GM19372 (cell line): ENCODE measurements around the gene FBXL13.
"Not testable (repeated sequence)": the region's sequence is repeated elsewhere in the genome, so short reads cannot be mapped to it uniquely, and the experiment has no call there.

Experiments used
- ATAC-seq: cut with Tn5 transposase; IDR thresholded peaks from one replicate; pipeline ENCODE4 v1.9.1; 2021; ENCODE audit warnings: mild to moderate bottlenecking, low read depth, moderate library complexity; ENCODE audit not compliant: unreplicated experiment

FBXL13 gene

DNA sequence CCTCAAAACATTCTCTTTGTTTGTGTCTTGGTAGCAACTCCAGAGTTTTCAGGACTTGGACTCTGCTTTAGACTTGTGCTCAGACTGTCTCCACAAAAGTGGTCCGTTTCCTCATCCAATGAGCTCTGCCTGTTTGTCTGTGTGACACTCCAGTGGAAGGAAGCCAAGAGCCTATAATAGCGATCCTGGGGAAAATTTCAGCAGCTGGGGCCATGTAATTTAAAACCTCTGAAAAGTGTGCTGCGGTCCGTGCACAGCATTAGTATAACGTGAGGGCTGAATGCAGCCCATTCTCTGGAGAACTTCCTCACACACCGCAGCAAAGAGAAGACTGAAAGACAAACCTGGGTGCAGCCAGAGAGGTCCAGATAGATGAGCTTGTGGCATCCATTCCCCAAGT is 161.9 kb downstream of the FBXL13 start, which contains the start of gene LRRC17:
Gene LRRC17 (plus strand): TSS at position 259 of the 400 bp plus-strand sequence. CDS start 20,914 bp downstream, outside the sequence.
- ATAC-seq: no peak

DNA sequence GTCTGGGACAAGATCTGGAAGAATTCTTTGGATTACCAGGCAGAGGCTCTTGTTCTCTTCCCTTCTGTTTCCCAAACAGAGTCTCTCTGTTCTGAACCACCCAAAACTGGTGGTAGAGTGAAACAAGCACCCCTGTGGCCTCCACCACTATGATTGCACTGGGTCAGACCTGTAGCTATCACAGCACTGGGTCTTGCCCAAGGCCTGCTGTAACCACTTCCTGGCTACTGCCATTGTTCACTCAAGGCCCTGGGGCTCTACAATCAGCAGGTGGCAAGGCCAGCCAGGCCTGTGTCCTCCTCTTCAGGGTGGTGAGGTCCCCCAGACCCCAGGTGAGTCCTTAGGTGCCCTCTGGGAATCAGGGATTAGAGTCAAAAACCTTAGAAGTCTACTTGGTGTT is 165.9 kb downstream of the FBXL13 start:
- ATAC-seq: no peak

DNA sequence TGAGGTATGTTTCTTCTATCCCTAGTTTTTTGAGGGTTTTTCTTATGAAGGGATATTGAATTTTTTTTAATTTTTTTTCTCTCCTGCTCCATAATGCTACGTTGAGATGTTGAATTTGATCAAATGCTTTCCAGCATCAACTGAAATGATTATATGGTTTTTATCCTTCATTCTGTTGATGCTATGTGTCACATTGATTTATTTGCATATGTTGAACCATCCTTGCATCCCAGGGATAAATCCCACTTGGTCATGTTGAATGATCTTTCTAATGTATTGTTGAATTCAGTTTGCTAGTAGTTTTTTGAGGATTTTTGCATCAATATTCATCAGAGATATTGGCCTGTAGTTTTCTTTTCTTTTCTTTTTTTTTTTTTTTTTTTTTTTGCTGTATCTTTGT is 171.0 kb downstream of the FBXL13 start:
- ATAC-seq: not testable (repeated sequence)

DNA sequence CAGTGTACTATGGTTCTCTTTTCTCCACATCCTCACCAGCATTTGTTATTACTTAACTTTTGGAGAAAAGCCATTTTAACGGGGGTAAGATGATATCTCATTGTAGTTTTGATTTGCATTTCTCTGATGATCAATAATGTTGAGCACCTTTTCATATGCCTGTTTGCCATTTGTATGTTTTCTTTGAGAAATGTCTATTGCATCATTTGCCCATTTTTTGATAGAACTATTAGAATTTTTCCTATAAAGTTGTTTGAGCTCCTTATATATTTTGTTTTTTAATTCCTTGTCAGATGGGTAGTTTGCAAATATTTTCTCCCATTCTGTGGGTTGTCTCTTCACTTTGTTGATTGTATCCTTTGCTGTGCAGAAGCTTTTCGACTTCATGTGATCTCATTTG is 172.5 kb downstream of the FBXL13 start:
- not testable (repeated sequence) for ATAC-seq

DNA sequence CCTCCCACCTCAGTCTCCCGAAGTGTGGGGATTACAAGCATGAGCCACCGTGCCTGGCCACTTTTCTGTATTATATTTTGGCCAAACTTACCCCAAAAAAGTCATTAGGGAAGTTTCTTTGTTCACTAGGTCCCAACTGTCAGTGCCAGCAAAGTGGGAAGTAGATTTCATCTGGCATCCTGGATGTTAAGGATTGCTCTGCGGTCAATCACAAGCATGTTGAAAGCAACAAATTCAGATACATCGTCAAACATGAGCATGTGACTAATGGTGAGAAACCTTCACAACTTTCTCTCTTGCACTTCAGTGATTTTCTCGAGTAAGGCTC is 176.1 kb downstream of the FBXL13 start:
- no peak for ATAC-seq

DNA sequence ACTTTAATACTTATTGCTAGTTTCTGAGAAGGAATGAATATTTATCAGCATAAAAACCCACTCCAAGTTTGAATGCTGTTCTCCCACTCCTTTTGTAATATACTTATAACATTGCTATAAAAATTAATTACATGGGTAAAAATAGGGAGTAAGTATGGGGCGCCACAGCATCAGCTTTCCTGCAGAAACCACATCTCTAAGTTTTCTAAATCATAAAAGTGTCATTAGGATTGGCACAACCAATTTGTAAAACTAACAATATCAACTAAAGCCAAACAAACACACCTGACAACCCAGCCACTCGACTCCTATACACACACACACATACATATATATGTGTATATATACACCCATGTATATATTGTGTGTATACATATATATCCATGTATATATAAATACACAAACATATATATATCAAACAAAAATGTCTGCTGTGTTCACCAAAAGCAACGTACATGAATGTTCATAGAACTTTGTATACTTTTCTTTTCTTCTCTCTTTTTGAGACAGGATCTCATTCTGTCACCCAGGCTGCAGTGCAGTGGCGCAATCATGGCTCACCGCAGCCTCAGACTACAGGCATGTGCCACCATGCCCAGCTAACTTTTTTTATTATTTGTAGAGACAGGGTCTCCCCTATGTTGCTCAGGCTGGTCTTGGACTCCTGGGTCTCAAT is 176.6 kb downstream of the FBXL13 start:
- ATAC-seq: no peak

DNA sequence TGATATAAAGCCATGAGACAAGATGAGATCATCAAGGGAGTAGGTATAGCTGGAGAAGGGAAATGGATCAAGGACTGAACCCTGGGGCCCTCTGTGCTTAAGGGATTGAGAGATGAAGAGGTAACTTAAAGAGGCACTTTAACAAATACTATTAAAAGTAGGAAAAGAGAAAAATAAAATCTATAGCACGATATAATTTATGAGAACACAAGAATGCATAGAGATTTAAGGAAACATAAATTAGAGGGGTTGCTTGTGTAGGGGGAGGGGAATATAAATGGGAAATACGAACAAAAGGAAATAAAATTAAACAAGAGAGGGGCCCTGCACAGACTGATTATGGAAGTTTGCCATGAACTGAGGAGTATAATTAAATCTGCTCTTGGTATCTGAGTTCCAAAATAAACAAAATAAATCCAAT is 177.4 kb downstream of the FBXL13 start:
- ATAC-seq: no peak

DNA sequence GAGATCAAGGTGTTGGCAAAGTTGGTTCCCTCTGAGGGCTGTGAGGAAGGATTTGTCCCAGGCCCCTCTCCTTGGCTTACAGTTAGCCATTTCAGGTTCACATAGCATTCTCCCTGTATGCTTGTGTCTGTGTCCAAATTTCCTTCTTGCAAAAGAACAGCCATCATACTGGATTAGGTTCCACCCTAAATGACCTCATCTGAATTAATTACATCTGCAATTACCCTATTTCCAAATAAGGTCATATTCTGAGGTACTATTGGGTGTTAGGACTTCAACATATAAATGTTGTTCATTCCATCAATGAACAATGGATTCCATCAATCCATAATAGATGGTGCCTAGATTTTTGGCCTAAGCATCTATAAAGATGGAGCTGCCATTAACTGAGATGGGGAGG is 178.0 kb downstream of the FBXL13 start:
- ATAC-seq: no peak

DNA sequence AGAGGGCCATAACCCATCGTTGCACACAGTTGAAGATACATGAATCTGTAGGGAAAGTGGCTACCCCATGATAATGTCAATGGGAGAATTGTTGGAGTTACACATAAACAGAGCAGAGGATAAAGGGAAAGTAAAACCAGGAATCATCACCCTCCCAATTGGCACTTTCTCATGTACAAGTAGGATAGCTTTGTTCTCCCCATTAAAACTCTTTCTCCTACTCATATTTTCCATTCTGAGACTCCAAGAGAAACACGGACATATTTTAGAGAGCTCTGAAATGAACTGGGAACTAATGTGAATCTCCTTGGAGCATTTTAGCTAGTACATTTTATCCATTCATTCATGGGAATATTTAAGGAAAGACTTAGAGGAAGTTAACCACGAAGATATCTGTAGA is 179.0 kb downstream of the FBXL13 start:
- ATAC-seq: no peak

DNA sequence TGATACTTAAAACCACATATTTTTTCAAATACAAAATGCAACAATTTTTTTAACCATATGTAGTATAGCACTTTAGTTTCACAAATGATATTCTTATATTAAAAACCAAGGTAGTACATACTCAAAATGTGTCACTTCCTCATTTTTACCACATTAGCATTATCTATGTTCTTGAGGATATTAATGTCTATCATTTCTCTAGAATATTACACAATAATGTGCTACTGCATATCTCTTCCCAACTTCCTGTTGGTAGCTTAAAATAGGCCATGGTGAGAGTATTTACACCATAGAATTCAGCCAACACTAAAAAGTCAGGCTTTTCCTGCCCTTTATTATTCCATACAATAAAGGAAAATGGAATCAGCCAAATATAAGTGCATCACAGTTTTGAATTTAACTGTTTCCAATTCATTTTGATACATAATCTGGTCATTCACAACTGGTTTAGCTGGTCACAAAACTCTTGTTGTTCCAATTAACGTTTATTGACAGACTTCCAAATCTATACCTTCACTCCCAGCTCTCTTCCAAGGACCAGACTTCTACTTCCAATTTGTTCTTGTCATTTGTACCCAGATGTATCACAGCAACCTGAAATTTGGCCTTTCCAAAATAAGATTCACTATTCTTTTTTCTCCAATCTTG is 181.8 kb downstream of the FBXL13 start:
- no peak for ATAC-seq

DNA sequence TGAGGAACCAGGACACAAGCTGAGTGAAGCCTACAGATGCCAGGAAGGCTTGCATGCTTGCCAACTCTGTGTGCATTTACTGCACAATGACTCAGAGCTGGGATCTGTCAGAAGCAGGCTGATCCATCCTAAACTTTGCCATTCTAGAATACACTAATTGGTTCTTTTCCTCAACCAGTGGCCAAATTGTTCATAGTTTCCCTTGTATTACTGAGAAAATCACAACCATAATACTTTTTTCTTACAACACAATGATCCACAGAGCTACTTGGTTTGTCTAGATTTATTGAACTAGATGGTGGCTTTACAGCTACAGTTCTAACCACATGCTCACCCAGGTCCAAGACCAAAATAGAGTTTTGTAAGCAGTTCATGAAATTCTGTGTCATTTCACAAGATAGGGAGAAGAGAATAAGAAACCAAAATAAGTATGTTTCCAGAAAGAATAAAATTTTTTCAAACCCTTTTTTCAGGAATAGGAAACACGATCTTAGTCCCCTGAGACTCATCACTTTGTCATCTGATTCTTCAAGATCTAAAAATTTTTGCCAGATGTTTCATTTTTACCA is 182.8 kb downstream of the FBXL13 start:
- ATAC-seq: no peak

DNA sequence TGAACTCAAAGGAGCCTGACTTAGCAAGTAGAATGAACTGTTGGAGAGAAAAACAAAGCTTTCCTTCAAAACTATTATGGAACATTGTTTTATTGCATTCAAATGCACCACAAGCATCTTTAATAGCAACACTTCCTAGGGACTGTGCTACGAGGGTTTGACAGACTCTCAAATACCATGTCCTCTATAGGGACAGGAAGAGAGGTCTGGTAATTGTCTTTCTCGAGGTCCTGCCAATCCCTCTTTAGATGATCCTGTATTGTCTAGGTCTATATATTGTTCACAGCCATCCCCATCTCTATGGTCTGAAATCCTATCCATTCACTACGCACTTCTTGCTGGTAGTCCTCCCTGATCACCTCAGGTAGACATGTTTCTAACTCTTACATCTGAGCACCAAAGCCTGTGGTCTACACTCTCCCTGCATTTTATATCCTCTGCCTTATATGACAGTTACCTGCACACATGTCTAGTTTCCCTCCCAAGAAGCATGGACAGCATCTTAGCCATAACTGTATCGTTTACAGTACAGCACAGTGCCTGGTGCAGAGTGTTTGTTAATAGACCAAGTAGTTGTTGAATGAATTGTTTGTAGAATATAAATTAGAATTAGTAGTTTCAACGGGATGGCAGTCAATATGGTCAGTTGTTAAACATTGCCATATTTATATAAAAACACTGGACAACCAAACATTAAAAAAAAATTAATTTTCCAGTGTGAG is 183.5 kb downstream of the FBXL13 start:
- no peak for ATAC-seq

DNA sequence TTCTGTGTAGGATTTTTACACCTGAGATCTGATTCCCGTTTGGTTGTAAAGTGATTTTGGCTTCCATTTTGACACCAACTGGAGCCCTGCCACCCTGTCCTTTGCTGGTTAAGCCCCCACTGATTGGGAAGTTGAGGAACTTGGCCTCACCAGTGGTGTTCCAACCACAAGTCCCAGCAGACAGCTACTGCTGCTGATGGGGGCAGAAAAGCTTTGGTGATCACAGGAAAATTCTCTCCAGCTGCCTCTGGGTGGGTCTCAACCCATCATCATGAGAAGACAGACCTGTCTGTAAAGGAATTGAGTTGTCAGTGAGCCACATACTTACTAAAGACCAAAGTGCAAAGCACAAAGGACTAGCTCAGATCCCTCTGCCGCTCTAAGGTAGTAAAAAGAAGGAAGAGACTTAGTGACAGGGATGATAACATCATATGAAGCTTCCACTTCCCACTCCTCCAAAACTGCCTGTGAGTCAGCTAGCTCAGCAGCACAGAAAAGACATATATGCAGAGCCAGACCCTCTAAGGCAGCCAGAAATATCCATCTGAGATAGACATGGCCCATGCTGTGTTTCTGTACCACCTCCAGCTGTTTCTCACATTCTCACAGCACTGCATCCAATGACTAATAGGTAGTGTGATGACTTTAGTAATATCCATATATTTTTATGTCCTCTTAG is 184.2 kb downstream of the FBXL13 start:
- no peak for ATAC-seq

DNA sequence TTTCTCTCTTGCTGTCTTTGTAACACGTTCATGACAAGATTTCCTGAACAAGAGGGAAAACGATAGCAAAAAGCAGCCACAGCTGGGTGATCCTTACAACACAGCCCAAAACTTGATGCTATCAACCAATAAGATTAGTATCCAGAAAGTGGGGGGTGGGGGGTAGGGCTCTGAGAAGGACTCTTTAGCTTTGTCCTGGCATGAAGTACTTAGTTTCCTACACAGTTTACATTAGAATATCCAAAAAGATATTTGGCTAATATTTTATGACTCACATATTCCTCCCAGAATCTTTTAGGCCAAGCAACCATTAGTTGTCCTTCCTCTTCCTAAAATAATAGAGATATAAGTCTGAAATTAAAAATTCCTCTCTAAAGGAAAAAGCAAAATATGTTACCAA is 184.7 kb downstream of the FBXL13 start:
- no peak for ATAC-seq

DNA sequence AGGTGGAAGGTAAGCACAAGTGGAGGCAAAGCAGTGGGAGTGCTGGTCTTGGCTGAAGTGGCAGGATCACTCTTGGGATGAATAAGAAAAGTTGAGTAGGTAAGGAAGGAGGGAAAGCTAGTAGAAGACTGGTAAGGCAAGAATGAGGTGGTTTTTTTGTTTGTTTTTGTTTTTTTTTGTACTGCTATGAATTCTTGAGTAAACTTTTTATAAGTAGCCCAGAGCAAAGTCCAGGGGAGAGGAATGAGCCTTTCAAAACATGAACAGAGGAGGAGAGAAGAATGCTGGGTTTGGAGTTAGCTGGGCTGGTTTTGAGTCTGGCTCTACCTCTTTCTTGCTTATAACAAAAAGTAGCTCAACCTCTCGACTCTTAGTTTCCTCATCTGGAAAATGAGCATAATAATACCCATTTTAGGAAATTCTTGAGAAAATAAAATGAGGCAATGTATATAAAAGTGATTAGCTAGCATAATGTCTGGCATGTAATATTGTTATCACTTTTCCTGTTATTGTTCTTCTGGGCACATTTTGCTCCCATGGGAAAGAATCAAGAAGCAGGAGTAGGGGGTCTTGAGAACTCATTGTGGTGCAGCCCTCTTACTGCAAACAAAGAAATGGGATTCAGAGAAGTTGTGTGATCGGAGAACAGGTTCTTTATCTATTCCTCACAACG is 185.9 kb downstream of the FBXL13 start:
- no peak for ATAC-seq

DNA sequence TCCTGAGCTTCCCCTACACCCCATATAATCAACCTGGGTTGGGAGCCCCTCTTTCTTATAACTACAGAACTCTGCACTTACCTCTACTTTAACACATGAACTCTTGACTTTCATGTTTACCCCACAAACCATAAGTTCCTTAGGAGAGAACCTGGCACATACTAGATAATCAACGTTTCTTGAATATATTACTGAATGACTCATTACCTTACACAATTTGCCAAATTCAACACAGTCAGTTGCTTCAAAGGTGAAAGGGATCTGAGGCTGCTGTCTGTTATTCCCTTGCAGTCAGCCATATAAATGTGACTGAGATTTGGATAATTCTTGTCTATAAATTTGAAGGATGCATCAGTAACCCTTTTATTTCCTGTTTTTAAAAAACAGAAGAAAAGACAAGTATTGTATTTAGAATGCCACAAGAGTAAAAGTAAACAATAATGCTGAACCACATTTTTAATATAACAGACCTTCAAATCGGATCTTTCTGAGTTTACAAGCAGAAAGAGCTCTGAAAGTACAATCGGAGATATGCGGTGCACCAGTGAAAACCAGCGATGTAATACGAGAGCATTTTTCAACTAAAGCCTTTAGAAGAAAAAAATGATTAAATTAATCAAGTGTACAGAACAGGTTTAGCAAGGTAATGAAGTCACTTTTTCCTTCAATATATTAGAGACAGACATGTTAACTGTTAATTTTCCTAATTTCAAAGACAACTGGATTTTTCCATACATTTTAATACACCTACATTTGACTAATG is 191.3 kb downstream of the FBXL13 start:
- no peak for ATAC-seq

DNA sequence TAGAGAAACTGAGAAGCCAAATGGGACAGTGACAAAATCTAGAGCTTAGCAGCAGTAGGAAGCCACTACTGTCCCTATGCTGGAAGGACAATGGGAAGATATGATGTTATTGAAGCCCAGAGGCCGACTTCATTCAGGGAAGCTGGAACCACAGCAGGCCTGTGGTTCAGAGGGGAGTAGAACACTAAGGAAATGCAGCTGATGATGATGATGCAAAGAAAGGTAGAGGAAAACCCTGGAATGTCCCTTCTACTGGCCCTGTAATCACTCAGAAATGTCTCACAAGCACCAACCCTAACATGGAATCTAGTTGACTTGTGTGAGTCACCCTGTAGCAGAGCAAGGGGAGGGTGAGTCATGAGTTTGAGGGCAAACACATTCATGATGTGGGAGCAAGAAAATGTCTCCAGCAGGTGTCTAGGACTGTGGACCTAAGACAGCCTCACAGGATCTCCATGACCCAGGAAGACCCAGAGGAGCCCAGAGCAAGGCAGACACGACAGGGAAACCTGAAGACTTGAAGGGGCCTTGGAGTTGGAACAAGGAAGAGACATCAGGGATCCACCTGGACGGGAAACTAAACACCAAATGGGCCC is 198.8 kb downstream of the FBXL13 start:
- ATAC-seq: no peak

DNA sequence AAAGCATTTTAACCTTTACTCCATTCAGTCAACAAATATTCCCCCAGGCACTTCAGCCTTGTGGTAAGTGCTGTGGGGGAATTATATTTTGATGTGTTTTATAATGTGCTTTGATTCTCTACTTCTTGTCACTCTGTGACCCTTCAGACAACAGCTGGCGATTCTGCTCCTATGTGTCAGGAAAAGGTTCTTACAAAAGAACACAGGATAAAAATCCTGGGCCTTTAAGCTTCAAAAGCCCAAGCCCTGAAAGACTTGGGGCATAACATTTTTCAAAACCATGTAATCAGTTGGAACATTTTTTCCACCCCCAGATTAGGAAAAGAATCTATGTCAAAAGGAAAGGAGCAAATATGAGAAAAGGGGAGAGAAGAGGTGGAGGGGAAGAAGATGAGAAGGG is 199.6 kb downstream of the FBXL13 start:
- no peak for ATAC-seq

DNA sequence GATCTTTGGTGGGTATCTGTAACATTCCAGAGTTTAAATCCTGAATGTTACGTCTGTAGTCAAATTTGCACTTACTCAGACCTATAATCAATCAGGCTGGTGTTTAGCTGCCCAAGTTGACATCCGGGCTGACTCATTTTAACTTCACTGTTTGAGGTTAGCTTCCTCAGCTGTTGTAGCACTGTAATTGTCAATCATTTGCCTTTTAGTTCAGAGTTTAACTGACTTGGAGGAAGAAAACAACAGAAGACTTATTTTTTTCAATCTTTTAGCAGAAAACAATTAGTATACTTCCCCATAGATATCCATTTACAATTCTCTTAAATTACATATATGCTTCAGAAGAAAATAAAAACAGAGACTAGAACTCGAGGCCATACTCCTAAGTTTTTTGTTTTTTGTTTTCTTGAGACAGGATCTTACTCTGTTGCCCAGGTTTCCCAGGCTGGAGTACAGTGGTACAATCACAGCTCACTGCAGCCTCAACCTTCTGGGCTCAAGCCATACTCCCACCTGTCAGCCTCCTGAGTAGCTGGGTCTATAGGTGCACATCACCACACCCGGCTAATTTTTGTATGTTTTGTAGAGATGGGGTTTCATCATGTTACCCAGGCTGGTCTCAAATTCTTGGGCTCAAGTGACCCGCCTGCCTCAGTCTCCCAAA is 200.3 kb downstream of the FBXL13 start:
- ATAC-seq: peak; percentile 99
